Measurements from ENCODE around the gene ARHGAP9. TPM values are rescaled to one million over a fixed set of nuclear protein-coding genes. Genes with fewer than 3 reads are reported as not detected.

The ARHGAP9 gene
- total RNA-seq (2014; rRNA removed; shearing (Covaris generic); ENCODE audit: low replicate concordance), result not detected in 2 replicates

DNA sequence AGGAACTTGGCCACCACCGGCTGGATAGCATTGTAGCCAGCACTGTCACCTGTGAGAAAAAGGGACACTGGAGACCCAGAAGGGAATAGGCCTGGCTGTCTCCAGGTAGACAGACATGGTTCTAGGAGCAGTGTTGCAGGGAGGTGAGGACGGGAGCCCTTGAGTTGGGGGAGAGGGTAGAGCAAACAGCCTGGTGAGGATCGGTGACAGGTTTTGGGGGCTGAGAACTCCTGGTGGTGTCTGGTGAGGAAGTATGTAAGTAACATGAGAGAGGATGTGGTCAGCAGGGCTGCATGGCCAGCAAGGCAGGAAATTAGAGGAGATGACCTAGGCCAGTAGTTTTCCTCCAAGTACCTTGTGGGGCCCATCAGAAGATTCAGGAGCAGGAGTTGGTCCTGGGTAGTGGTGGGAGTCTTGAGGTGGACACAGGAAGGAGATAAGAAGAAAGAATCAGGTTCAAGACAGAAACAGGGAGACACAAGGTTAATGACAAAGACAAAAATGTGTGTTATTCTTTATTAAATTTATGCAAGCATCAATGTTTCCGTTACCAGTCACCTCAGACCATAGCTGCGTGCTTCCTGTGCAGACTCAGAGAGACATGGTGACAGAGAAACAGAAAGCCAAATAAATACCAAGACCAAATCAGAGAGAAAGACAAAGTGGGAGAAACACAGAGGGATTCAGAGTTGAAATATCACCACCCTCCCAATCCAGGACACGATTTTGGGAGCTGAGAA, at the start of gene ARHGAP9:
ARHGAP9 (minus strand) TSS at position 491 of the 740 bp plus-strand sequence; CDS start at position 31, 460 bp downstream.
- in situ Hi-C loops (cut with HindIII; ENCODE audit: low pct_unique_long_range_greater_than_20kb, low sequenced_read_pairs), result no loop called here
- no peak for DNase-seq (ENCODE audit: low read depth)

GRCh38 chr12:57528831-57529555, 49.3 kb upstream of the ARHGAP9 start:
- DNase-seq (ENCODE audit: low read depth), result no peak
- in situ Hi-C loops (cut with HindIII; ENCODE audit: low pct_unique_long_range_greater_than_20kb, low sequenced_read_pairs), result no loop called here

GRCh38 chr12:57528176-57528575, 48.5 kb upstream of the ARHGAP9 start:
- in situ Hi-C loops (cut with HindIII; ENCODE audit: low pct_unique_long_range_greater_than_20kb, low sequenced_read_pairs), result no loop called here
- no peak for DNase-seq (ENCODE audit: low read depth)

- in situ Hi-C loops (cut with HindIII; ENCODE audit: low pct_unique_long_range_greater_than_20kb, low sequenced_read_pairs), result no loop called here
- no peak for DNase-seq (ENCODE audit: low read depth)
Observed at GRCh38 chr12:57527184-57527583, 47.5 kb upstream of the ARHGAP9 start.

DNA sequence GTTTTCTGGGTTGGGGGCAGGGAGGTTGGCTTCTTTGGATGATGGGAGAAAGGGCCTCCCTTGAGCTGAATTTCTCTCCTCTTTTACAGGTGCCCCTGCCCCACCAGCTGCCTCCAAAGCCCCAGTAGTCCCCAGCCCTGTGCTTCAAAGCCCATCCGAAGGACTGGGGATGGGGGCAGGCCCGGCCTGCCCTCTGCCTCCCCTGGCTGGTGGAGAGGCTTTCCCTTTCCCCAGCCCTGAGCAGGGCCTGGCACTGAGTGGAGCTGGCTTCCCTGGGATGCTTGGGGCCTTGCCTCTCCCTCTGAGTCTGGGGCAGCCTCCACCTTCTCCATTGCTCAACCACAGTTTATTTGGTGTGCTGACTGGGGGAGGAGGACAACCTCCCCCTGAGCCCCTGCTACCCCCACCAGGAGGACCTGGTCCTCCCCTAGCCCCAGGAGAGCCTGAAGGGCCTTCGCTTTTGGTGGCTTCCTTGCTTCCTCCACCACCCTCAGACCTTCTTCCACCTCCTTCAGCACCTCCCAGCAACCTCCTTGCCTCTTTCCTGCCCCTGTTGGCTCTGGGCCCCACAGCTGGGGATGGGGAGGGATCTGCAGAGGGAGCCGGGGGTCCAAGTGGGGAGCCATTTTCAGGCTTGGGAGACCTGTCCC, 46.9 kb upstream of the ARHGAP9 start:
- in situ Hi-C loops (cut with HindIII; ENCODE audit: low pct_unique_long_range_greater_than_20kb, low sequenced_read_pairs), result no loop called here
- no peak for DNase-seq (ENCODE audit: low read depth)

DNA sequence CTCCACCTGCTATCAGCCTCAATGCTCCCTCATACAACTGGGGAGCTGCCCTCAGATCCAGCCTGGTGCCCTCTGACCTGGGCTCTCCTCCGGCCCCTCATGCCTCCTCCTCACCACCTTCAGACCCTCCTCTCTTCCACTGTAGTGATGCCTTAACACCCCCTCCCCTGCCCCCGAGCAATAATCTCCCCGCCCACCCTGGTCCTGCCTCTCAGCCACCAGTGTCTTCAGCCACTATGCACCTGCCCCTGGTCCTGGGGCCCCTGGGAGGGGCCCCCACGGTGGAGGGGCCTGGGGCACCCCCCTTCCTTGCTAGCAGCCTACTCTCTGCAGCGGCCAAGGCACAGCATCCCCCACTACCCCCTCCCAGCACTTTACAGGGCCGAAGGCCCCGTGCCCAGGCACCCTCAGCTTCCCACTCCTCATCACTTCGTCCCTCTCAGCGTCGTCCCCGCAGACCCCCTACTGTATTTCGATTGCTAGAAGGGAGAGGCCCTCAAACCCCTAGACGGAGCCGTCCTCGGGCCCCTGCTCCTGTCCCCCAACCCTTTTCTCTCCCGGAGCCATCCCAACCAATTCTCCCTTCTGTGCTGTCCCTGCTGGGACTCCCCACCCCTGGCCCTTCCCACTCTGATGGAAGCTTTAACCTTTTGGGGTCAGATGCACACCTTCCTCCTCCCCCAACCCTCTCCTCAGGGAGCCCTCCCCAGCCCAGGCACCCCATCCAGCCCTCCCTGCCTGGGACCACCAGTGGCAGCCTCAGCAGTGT, 46.1 kb upstream of the ARHGAP9 start:
- in situ Hi-C loops (cut with HindIII; ENCODE audit: low pct_unique_long_range_greater_than_20kb, low sequenced_read_pairs), result no loop called here
- no peak for DNase-seq (ENCODE audit: low read depth)

DNA sequence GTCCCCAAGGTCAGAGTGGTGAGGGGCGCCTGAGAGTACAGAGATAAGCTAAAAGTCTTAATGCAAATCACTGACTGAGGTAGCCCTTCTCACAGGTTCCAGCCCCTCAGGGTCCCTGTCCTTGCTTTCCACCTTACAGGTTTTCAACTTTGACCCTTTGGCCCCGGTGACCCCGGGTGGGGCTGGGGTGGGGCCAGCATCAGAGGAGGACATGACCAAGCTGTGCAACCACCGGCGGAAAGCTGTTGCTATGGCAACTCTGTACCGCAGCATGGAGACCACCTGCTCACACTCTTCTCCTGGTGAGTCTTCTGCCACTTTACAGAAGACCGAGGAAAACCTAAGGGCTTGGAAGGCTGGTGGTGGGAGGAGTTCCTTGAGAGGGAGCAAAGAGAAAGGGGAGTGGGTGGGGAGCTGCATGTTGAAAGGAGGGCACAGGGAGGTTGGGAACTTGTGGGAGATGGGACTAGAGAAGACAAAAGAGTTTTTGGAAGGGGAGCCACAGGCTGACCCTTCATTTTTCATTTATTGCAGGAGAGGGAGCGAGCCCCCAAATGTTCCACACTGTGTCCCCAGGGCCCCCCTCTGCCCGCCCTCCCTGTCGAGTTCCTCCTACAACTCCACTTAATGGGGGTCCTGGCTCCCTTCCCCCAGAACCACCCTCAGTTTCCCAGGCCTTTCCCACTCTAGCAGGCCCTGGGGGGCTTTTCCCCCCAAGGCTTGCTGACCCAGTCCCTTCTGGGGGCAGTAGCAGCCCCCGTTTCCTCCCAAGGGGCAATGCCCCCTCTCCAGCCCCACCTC, 45.3 kb upstream of the ARHGAP9 start:
- in situ Hi-C loops (cut with HindIII; ENCODE audit: low pct_unique_long_range_greater_than_20kb, low sequenced_read_pairs), result no loop called here
- no peak for DNase-seq (ENCODE audit: low read depth)

GRCh38 chr12:57523706-57524614, 44.3 kb upstream of the ARHGAP9 start:
- in situ Hi-C loops (cut with HindIII; ENCODE audit: low pct_unique_long_range_greater_than_20kb, low sequenced_read_pairs), result no loop called here

GRCh38 chr12:57522887-57523705, 43.4 kb upstream of the ARHGAP9 start:
- in situ Hi-C loops (cut with HindIII; ENCODE audit: low pct_unique_long_range_greater_than_20kb, low sequenced_read_pairs), result no loop called here
- DNase-seq (ENCODE audit: low read depth), result peak; percentile 48

More at GRCh38 chr12:57523706-57524614, 44.3 kb upstream of the ARHGAP9 start:
- no peak for DNase-seq (ENCODE audit: low read depth)

GRCh38 chr12:57522011-57522886, 42.6 kb upstream of the ARHGAP9 start, which contains the start of gene MBD6:
Gene MBD6, plus strand, starts transcription at chr12:57522824. Its CDS starts 1,480 bp downstream, at chr12:57524304.
- in situ Hi-C loops (cut with HindIII; ENCODE audit: low pct_unique_long_range_greater_than_20kb, low sequenced_read_pairs), result no loop called here
- peak; percentile 90 for DNase-seq (ENCODE audit: low read depth)

GRCh38 chr12:57521525-57522010, 41.9 kb upstream of the ARHGAP9 start:
- in situ Hi-C loops (cut with HindIII; ENCODE audit: low pct_unique_long_range_greater_than_20kb, low sequenced_read_pairs), result no loop called here
- no peak for DNase-seq (ENCODE audit: low read depth)

DNA sequence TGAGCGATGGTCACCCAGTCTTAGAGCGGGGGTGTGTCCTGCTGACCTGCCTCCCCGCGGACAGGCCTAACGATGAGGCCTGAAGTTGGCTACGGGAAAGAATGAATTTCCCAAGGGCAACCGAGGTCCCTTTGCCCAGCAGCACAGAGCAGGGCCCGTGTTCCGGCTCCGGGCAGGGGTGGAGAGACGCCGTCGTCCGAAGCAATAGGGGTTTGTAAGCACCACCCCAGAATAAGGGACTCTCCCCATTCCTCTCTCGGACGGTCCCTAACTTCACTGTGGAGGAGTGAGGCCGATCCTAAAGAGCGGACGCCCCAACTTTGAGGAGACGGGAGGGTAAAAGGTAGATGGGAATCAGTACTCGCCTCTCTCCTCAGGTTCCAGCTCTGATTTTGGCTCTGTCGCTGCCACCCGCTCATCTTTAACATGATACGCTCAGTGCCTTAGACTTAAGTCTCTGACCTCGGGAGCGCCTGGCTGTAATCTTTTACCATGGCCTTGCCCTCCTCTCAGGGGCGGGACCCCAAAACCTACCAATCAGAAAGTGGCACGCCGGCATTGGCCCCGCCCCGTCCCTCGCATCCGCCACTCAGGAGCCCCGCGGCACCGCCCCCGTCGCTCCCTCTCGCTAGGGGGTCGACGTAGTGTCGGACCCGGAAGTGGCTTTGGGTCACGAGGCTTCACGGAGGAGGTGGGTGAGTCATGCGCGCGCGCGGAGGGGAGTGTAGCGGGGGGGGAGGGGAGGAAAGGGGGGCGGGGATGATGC, 40.6 kb upstream of the ARHGAP9 start, which contains the start of gene DDIT3:
DDIT3 (minus strand) TSS at position 462 of the 766 bp plus-strand sequence. CDS start 3,108 bp downstream, outside the sequence.
- in situ Hi-C loops (cut with HindIII; ENCODE audit: low pct_unique_long_range_greater_than_20kb, low sequenced_read_pairs), result no loop called here
- DNase-seq (ENCODE audit: low read depth), result peak; percentile 100

DNA sequence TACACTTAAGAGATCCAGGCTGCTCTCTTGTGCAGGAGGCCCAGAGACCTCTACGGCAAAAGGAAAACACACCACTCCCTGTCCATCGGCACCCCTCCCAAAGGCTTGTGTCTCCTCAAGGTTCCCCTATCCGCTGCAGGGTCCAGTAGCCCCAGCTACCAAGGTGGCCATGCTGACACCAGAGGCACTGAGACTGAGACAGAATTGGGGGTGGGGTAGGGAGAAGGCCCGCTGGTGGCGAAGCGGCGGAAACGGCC, 40.1 kb upstream of the ARHGAP9 start:
- in situ Hi-C loops (cut with HindIII; ENCODE audit: low pct_unique_long_range_greater_than_20kb, low sequenced_read_pairs), result no loop called here
- no peak for DNase-seq (ENCODE audit: low read depth)

Data from Caki2 (cell line).